ENCODE measurements around the gene ZNF286A. TPM values are rescaled to one million over a fixed set of nuclear protein-coding genes. Genes with fewer than 3 reads are reported as not detected.
"Not testable (repeated sequence)": the region's sequence is repeated elsewhere in the genome, so short reads cannot be mapped to it uniquely, and the experiment has no call there.

Gene ZNF286A
- total RNA-seq, result 10 to 100 TPM; 39.2 to 56.8 TPM
- 10 to 100 TPM; 38.6 to 39.8 TPM for polyA plus RNA-seq (ENCODE audit: insufficient read length in 2 of 2)
- long read RNA-seq, donor 1, full-length matches to known transcripts, result 2 of 2 reads
- long read RNA-seq, donor 1, partial matches to known transcripts, result 0 of 2 reads
- long read RNA-seq, donor 1, other reads (novel, unspliced or antisense), result 0 of 2 reads
- long read RNA-seq, donor 2, full-length matches to known transcripts, result 1 of 1 reads
- long read RNA-seq, donor 2, partial matches to known transcripts, result 0 of 1 reads
- long read RNA-seq, donor 2, other reads (novel, unspliced or antisense), result 0 of 1 reads
- long read RNA-seq, donor 3, partial matches to known transcripts, result 10 of 11 reads
- long read RNA-seq, donor 3, other reads (novel, unspliced or antisense), result 0 of 11 reads
- long read RNA-seq, donor 4, full-length matches to known transcripts, result 1 of 1 reads
- long read RNA-seq, donor 4, partial matches to known transcripts, result 0 of 1 reads
- long read RNA-seq, donor 4, other reads (novel, unspliced or antisense), result 0 of 1 reads

DNA sequence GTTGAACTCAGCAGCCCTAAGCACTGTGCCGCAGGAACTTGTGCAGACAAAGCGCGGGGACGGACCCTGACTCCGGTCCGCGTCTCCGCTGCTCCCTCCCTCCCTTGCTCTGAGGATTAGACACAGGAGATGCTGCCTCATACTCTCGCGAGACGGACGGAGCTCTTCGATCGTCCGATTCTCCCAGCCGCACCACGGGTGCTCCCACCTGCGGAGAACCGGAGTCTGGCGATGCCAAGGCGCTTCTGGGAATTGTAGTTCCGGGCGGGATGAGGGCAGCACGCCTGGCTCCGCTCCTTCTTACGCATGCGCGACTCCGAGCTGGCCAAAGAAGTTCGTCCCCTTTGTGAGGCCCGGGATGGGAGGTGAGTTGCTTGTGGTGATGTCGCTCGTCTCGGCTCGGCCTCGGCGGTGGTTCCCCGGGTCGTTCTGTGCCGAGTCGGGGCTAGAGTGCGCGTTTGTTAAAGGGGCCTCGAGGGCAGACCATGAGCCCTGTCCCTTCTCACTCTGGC lies at the start of gene ZNF286A:
ZNF286A (plus strand) TSS at position 340 of the 512 bp plus-strand sequence. CDS start 578 bp downstream, outside the sequence.
- not testable (repeated sequence) for H3K4me1 ChIP-seq (ENCODE audit: control insufficient read depth, insufficient read depth, low read length); H3K27me3 ChIP-seq (ENCODE audit: control insufficient read depth, insufficient read depth, low read length); H3K9me3 ChIP-seq (ENCODE audit: control insufficient read depth, insufficient read depth, low read length); H3K36me3 ChIP-seq (ENCODE audit: control insufficient read depth, insufficient read depth, low read length)
- Histone ChIP-seq H3K4me3 (ENCODE audit: low read depth, low read length) (peak within 1 kb of the TSS; percentile 56), H3K27ac (ENCODE audit: low read depth, low read length) (peak within 1 kb of the TSS; percentile 47)
- WGBS (ENCODE audit: insufficient coverage), result 0% methylated on average over 24 of the region's 44 CpGs
- peak; percentile 95 to 100 (median 99) for DNase-seq (ENCODE audit: low read depth in 4 of 6, low spot score in 6 of 6)

GRCh38 chr17:15649861-15650421 lies 49.6 kb upstream of the ZNF286A start:
- Histone ChIP-seq H3K27me3 (ENCODE audit: control insufficient read depth, insufficient read depth, low read length) (no peaks in the 10 kb centered on the region), H3K4me1 (ENCODE audit: control insufficient read depth, insufficient read depth, low read length) (peaks cover 29% of the 10 kb centered on the region), H3K36me3 (ENCODE audit: control insufficient read depth, insufficient read depth, low read length) (no peaks in the 10 kb centered on the region), H3K4me3 (ENCODE audit: low read depth, low read length) (peak overlapping the region; percentile 65), H3K27ac (ENCODE audit: low read depth, low read length) (peak overlapping the region; percentile 16), H3K9me3 (ENCODE audit: control insufficient read depth, insufficient read depth, low read length) (no peaks in the 10 kb centered on the region)
- 61% methylated on average over 3 of the region's 6 CpGs for WGBS (ENCODE audit: insufficient coverage)
- peak in 1 of 6 donors; percentile 49 for DNase-seq (ENCODE audit: low read depth in 4 of 6, low spot score in 6 of 6)

GRCh38 chr17:15650741-15651582 lies 48.6 kb upstream of the ZNF286A start:
- H3K4me3 ChIP-seq (ENCODE audit: low read depth, low read length), result peak overlapping the region; percentile 65
- H3K36me3 ChIP-seq (ENCODE audit: control insufficient read depth, insufficient read depth, low read length), result no peaks in the 10 kb centered on the region
- H3K9me3 ChIP-seq (ENCODE audit: control insufficient read depth, insufficient read depth, low read length), result no peaks in the 10 kb centered on the region
- peaks cover 21% of the 10 kb centered on the region for H3K4me1 ChIP-seq (ENCODE audit: control insufficient read depth, insufficient read depth, low read length)
- H3K27me3 ChIP-seq (ENCODE audit: control insufficient read depth, insufficient read depth, low read length), result no peaks in the 10 kb centered on the region
- H3K27ac ChIP-seq (ENCODE audit: low read depth, low read length), result peak overlapping the region; percentile 87
- peak in 1 of 6 donors; percentile 54 for DNase-seq (ENCODE audit: low read depth in 4 of 6, low spot score in 6 of 6)
- 23% methylated on average over 11 of the region's 14 CpGs for WGBS (ENCODE audit: insufficient coverage)

DNA sequence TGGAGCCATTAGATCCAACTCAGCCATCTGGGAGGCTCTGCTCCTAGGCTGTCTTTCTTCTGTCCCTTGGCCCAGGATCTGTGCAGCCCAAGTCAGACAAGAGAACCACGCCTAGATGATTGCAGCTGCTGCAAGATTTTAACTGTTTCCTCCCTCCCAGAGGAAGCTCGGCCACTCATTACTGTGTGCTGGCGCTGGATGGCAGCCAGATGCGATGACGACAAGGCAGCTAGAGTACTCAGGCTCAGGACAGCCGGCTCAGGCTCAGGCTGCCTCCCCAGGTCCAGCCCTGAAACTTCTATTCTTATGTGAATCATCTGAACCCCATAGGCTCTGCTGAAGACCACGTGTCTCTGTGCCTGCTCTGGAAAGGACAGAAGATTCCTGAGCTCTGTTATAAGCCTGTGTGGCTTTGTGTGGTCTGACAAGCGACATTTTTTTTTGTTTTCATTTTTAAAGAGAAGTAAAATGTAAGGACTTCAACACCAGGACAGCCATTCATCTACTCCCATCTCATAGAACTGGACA lies 47.9 kb upstream of the ZNF286A start:
- peak overlapping the region; percentile 87 for H3K27ac ChIP-seq (ENCODE audit: low read depth, low read length)
- no peaks in the 10 kb centered on the region for H3K27me3 ChIP-seq (ENCODE audit: control insufficient read depth, insufficient read depth, low read length)
- H3K36me3 ChIP-seq (ENCODE audit: control insufficient read depth, insufficient read depth, low read length), result no peaks in the 10 kb centered on the region
- H3K9me3 ChIP-seq (ENCODE audit: control insufficient read depth, insufficient read depth, low read length), result no peaks in the 10 kb centered on the region
- peak; percentile 64 to 94 (median 78) for DNase-seq (ENCODE audit: low read depth in 4 of 6, low spot score in 6 of 6)
- peak overlapping the region; percentile 65 for H3K4me3 ChIP-seq (ENCODE audit: low read depth, low read length)
- 2% methylated on average over 6 of the region's 8 CpGs for WGBS (ENCODE audit: insufficient coverage)
- peaks cover 27% of the 10 kb centered on the region for H3K4me1 ChIP-seq (ENCODE audit: control insufficient read depth, insufficient read depth, low read length)

GRCh38 chr17:15652960-15653359 lies 46.6 kb upstream of the ZNF286A start:
- no peaks in the 10 kb centered on the region for H3K36me3 ChIP-seq (ENCODE audit: control insufficient read depth, insufficient read depth, low read length)
- WGBS (ENCODE audit: insufficient coverage), result 100% methylated on average over 2 of the region's 6 CpGs
- no peaks in the 10 kb centered on the region for H3K27me3 ChIP-seq (ENCODE audit: control insufficient read depth, insufficient read depth, low read length)
- H3K4me1 ChIP-seq (ENCODE audit: control insufficient read depth, insufficient read depth, low read length), result peaks cover 27% of the 10 kb centered on the region
- H3K9me3 ChIP-seq (ENCODE audit: control insufficient read depth, insufficient read depth, low read length), result no peaks in the 10 kb centered on the region
- H3K27ac ChIP-seq (ENCODE audit: low read depth, low read length), result no peak overlapping the region
- no peak for DNase-seq (ENCODE audit: low read depth in 4 of 6, low spot score in 6 of 6)
- no peak overlapping the region for H3K4me3 ChIP-seq (ENCODE audit: low read depth, low read length)

- peaks cover 31% of the 10 kb centered on the region for H3K4me1 ChIP-seq (ENCODE audit: control insufficient read depth, insufficient read depth, low read length)
- WGBS (ENCODE audit: insufficient coverage), result no CpG with 5 or more reads among the region's 3 CpGs
- not testable (repeated sequence) for DNase-seq (ENCODE audit: low read depth in 4 of 6, low spot score in 6 of 6); H3K36me3 ChIP-seq (ENCODE audit: control insufficient read depth, insufficient read depth, low read length); H3K27me3 ChIP-seq (ENCODE audit: control insufficient read depth, insufficient read depth, low read length); H3K27ac ChIP-seq (ENCODE audit: low read depth, low read length); H3K4me3 ChIP-seq (ENCODE audit: low read depth, low read length); H3K9me3 ChIP-seq (ENCODE audit: control insufficient read depth, insufficient read depth, low read length)
These were observed 45.2 kb upstream of the ZNF286A start for GRCh38 chr17:15654401-15654800.

DNA sequence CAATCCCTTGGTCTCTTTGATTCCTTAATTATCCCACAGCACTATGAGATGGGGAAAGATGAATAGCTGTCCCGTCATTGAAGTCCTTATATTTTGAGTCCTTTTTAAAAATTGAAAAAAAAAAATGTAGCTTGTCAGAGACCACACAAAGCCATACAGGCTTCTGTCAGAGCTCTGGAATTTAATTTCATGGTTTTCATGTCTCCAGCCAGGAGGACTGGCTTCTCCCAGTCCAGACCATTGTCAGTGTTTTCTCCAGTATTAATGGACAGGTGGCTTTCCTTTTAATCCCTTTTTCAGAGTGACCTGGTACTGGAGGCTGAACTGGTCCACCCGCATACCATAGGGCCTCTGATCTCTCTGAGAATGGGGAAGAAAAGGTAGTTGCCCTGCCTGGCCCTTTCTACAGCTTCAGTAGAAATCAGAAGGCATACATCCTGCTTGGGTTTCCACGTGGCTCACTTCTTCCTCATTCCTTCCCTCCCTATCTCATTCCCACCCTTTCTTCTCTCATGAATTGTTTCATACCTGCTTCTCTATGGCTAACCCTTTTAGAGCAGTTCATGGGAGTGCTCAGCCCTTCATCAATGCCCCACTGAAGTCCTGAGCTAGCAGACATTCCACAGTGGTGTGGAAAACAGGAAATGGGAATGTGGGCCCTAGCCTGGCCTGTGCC lies 44.5 kb upstream of the ZNF286A start:
- DNase-seq (ENCODE audit: low read depth in 4 of 6, low spot score in 6 of 6), result no peak

DNA sequence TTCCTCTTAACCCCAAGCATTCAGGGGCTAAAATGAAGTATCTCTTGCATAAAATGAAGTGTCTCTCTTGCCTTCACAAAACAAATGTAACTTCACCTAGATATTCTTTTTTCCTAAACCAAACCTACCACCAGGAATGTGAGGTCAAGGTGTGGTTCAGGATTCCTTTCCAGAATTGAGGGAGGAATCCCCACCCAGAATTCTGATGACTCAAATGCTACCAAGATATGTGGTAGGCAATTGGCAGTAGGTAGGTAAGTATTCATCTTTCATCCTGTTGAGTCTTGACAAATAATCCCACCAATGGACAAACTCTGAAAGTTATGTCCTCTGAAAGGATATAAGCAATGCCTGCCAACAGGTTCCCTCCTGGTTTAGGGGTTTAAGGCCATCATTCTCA lies 41.7 kb upstream of the ZNF286A start:
- no peaks in the 10 kb centered on the region for H3K9me3 ChIP-seq (ENCODE audit: control insufficient read depth, insufficient read depth, low read length)
- no peaks in the 10 kb centered on the region for H3K27me3 ChIP-seq (ENCODE audit: control insufficient read depth, insufficient read depth, low read length)
- DNase-seq (ENCODE audit: low read depth in 4 of 6, low spot score in 6 of 6), result no peak
- H3K4me3 ChIP-seq (ENCODE audit: low read depth, low read length), result no peak overlapping the region
- H3K36me3 ChIP-seq (ENCODE audit: control insufficient read depth, insufficient read depth, low read length), result peaks cover 3% of the 10 kb centered on the region
- H3K4me1 ChIP-seq (ENCODE audit: control insufficient read depth, insufficient read depth, low read length), result peaks cover 18% of the 10 kb centered on the region
- no peak overlapping the region for H3K27ac ChIP-seq (ENCODE audit: low read depth, low read length)

More for the DNA sequence above, 44.5 kb upstream of the ZNF286A start:
- no peak overlapping the region for H3K27ac ChIP-seq (ENCODE audit: low read depth, low read length)
- WGBS (ENCODE audit: insufficient coverage), result 63% methylated on average over 1 of the region's 3 CpGs
- peaks cover 3% of the 10 kb centered on the region for H3K36me3 ChIP-seq (ENCODE audit: control insufficient read depth, insufficient read depth, low read length)
- no peaks in the 10 kb centered on the region for H3K9me3 ChIP-seq (ENCODE audit: control insufficient read depth, insufficient read depth, low read length)
- peaks cover 34% of the 10 kb centered on the region for H3K4me1 ChIP-seq (ENCODE audit: control insufficient read depth, insufficient read depth, low read length)
- no peaks in the 10 kb centered on the region for H3K27me3 ChIP-seq (ENCODE audit: control insufficient read depth, insufficient read depth, low read length)
- H3K4me3 ChIP-seq (ENCODE audit: low read depth, low read length), result no peak overlapping the region

- WGBS (ENCODE audit: insufficient coverage), result 100% methylated on average over 1 of the region's 3 CpGs
- no peak for DNase-seq (ENCODE audit: low read depth in 4 of 6, low spot score in 6 of 6)
- Histone ChIP-seq H3K9me3 (ENCODE audit: control insufficient read depth, insufficient read depth, low read length) (no peaks in the 10 kb centered on the region), H3K4me3 (ENCODE audit: low read depth, low read length) (no peak overlapping the region), H3K4me1 (ENCODE audit: control insufficient read depth, insufficient read depth, low read length) (peaks cover 18% of the 10 kb centered on the region), H3K27me3 (ENCODE audit: control insufficient read depth, insufficient read depth, low read length) (no peaks in the 10 kb centered on the region), H3K27ac (ENCODE audit: low read depth, low read length) (no peak overlapping the region), H3K36me3 (ENCODE audit: control insufficient read depth, insufficient read depth, low read length) (peaks cover 3% of the 10 kb centered on the region)
These were observed 41.3 kb upstream of the ZNF286A start for GRCh38 chr17:15658296-15658695.
